Activated B cell treated with CpG ODN at 0.5 μM for 24 hours (primary cell): Measurements from ENCODE around the gene COX7A2L. TPM values are rescaled to one million over a fixed set of nuclear protein-coding genes. Genes with fewer than 3 reads are reported as not detected.
"Not testable (repeated sequence)": the region's sequence is repeated elsewhere in the genome, so short reads cannot be mapped to it uniquely, and the experiment has no call there.

Experiments used
- ATAC-seq: fragments of 200-7000 bp; cut with Tn5 transposase; one replicate; pipeline ENCODE4 v1.10.0; 2021; ENCODE audit warnings: low read depth, mild to moderate bottlenecking, moderate library complexity
- CTCF ChIA-PET: fragments of 350-600 bp; sonication (Branson Sonifier 250); formaldehyde crosslinking; loops from one replicate; lab custom pipeline; 2021; ENCODE audit warnings: antibody characterized with exemption; lab: Charles Lee
- POLR2A ChIA-PET: fragments of 350-600 bp; sonication (Branson Sonifier 250); formaldehyde crosslinking; loops from one replicate; lab custom pipeline; 2021; ENCODE audit warnings: antibody characterized with exemption; lab: Charles Lee
- DNase-seq: peaks from one replicate; pipeline ENCODE4 v3.0.0; 2022
- H3K27ac Mint-ChIP-seq: one replicate; pipeline ENCODE4 v1.8.0; 2020; ENCODE audit warnings: mixed read lengths
- H3K27me3 Mint-ChIP-seq: one replicate; pipeline ENCODE4 v1.8.0; 2021; ENCODE audit warnings: mixed read lengths
- H3K36me3 Mint-ChIP-seq: one replicate; pipeline ENCODE4 v1.8.0; 2021; ENCODE audit warnings: low read depth, mixed read lengths
- H3K4me1 Mint-ChIP-seq: one replicate; pipeline ENCODE4 v1.8.0; 2021; ENCODE audit warnings: mixed read lengths
- H3K4me3 Mint-ChIP-seq: one replicate; pipeline ENCODE4 v1.8.0; 2020; ENCODE audit warnings: mild to moderate bottlenecking, mixed read lengths
- H3K9me3 Mint-ChIP-seq: one replicate; pipeline ENCODE4 v1.8.0; 2020; ENCODE audit warnings: mixed read lengths
- CTCF ChIP-seq: fragments of 200-600 bp; IDR thresholded peaks from one replicate; pipeline ENCODE4 v1.8.0; 2022; ENCODE audit warnings: antibody characterized with exemption, mild to moderate bottlenecking
- intact Hi-C: fragments of 100-400 bp; cut with micrococcal nuclease; formaldehyde crosslinking; loops from one replicate; pipeline ENCODE4 v1.15.1; 2024
- total RNA-seq: library from RNA; stranded (reverse); gene quantifications from 2 replicates; pipeline ENCODE4 v1.2.3, GENCODE V29; 2022

COX7A2L gene
- total RNA-seq = 84.2 and 86.4 TPM in 2 replicates

GRCh38 chr2:42360890-42361727, at the start of gene COX7A2L:
Gene COX7A2L, minus strand, starts transcription at chr2:42361217. Its CDS starts 56 bp downstream, at chr2:42361161.
- H3K4me3 Mint-ChIP-seq = peak within 1 kb of the TSS; percentile 94
- TF ChIP-seq CTCF = no peak
- H3K9me3 Mint-ChIP-seq = no peaks in the 10 kb centered on the region
- ChIA-PET POLR2A (interaction anchor here (1.2 to 1.6 kb wide), 2 partner anchors 259 to 450 kb away, joined by 3 to 5 read pairs; no protein-coding TSS in a partner anchor), CTCF (interaction anchor here (0.7 to 1.2 kb wide), 2 partner anchors 33 to 273 kb away, joined by 3 to 4 read pairs; no protein-coding TSS in a partner anchor)
- peaks cover 13% of the 10 kb centered on the region for H3K36me3 Mint-ChIP-seq
- DNase-seq (peak; percentile 90), ATAC-seq (peak; percentile 95)
- H3K27me3 Mint-ChIP-seq = peaks cover 4% of the 10 kb centered on the region
- peak within 1 kb of the TSS; percentile 99 for H3K27ac Mint-ChIP-seq
- peaks cover 44% of the 10 kb centered on the region for H3K4me1 Mint-ChIP-seq
- intact Hi-C loops = loop anchor here (1.0 to 5.0 kb wide), 12 partner anchors 64 to 1807 kb away; partner anchors contain the start of genes EML4, MTA3, PPM1B and THADA

- Mint-ChIP-seq H3K4me1 (no peaks in the 10 kb centered on the region), H3K9me3 (no peaks in the 10 kb centered on the region), H3K27me3 (peaks cover 3% of the 10 kb centered on the region), H3K4me3 (no peak overlapping the region), H3K36me3 (no peaks in the 10 kb centered on the region), H3K27ac (no peak overlapping the region)
- intact Hi-C loops = no loop called here
- ATAC-seq (no peak), DNase-seq (no peak)
- ChIA-PET CTCF (no interaction called here), POLR2A (no interaction called here)
- TF ChIP-seq CTCF = no peak
Observed at GRCh38 chr2:42408009-42408408, 47.0 kb upstream of the COX7A2L start.

- DNase-seq (no peak), ATAC-seq (no peak)
- H3K27me3 Mint-ChIP-seq = peaks cover 3% of the 10 kb centered on the region
- no peak overlapping the region for H3K27ac Mint-ChIP-seq
- intact Hi-C loops = no loop called here
- no peak overlapping the region for H3K4me3 Mint-ChIP-seq
- ChIA-PET POLR2A (interaction anchor here (0.7 kb wide), 1 partner anchor 1931 kb away, joined by 5 read pairs; no protein-coding TSS in a partner anchor), CTCF (no interaction called here)
- no peak for TF ChIP-seq CTCF
- H3K36me3 Mint-ChIP-seq = no peaks in the 10 kb centered on the region
- no peaks in the 10 kb centered on the region for H3K9me3 Mint-ChIP-seq
- H3K4me1 Mint-ChIP-seq = no peaks in the 10 kb centered on the region
Observed at GRCh38 chr2:42407476-42407875, 46.5 kb upstream of the COX7A2L start.

GRCh38 chr2:42404676-42405075, 43.7 kb upstream of the COX7A2L start:
- DNase-seq = no peak
- H3K4me1 Mint-ChIP-seq = no peaks in the 10 kb centered on the region
- no peak overlapping the region for H3K4me3 Mint-ChIP-seq
- intact Hi-C loops = no loop called here
- ChIA-PET CTCF (no interaction called here), POLR2A (no interaction called here)
- no peaks in the 10 kb centered on the region for H3K9me3 Mint-ChIP-seq
- peaks cover 10% of the 10 kb centered on the region for H3K27me3 Mint-ChIP-seq
- ATAC-seq = no peak
- no peaks in the 10 kb centered on the region for H3K36me3 Mint-ChIP-seq
- H3K27ac Mint-ChIP-seq = no peak overlapping the region
- TF ChIP-seq CTCF = no peak

GRCh38 chr2:42401773-42402172, 40.8 kb upstream of the COX7A2L start:
- no peak for TF ChIP-seq CTCF
- intact Hi-C loops = no loop called here
- H3K4me1 Mint-ChIP-seq = no peaks in the 10 kb centered on the region

GRCh38 chr2:42398052-42398451, 37.0 kb upstream of the COX7A2L start:
- CTCF ChIA-PET, intact Hi-C loops, H3K4me1 Mint-ChIP-seq, H3K27me3 Mint-ChIP-seq, DNase-seq, ATAC-seq, POLR2A ChIA-PET, H3K4me3 Mint-ChIP-seq, H3K9me3 Mint-ChIP-seq, H3K36me3 Mint-ChIP-seq, H3K27ac Mint-ChIP-seq: not testable (repeated sequence)

More at GRCh38 chr2:42401773-42402172, 40.8 kb upstream of the COX7A2L start:
- ATAC-seq (no peak), DNase-seq (no peak)
- Mint-ChIP-seq H3K27ac (no peak overlapping the region), H3K36me3 (no peaks in the 10 kb centered on the region), H3K4me3 (no peak overlapping the region), H3K9me3 (no peaks in the 10 kb centered on the region), H3K27me3 (peaks cover 7% of the 10 kb centered on the region)
- CTCF ChIA-PET = no interaction called here
- POLR2A ChIA-PET = no interaction called here

- POLR2A ChIA-PET, H3K4me1 Mint-ChIP-seq, intact Hi-C loops, H3K27ac Mint-ChIP-seq, H3K36me3 Mint-ChIP-seq, H3K9me3 Mint-ChIP-seq, ATAC-seq, H3K27me3 Mint-ChIP-seq, CTCF ChIA-PET, DNase-seq, H3K4me3 Mint-ChIP-seq: not testable (repeated sequence)
Observed at GRCh38 chr2:42393320-42393719, 32.3 kb upstream of the COX7A2L start.
